Endothelial cell (in vitro differentiated cells): ENCODE measurements around the gene GARIN5A. TPM values are rescaled to one million over a fixed set of nuclear protein-coding genes. Genes with fewer than 3 reads are reported as not detected.
"Not testable (repeated sequence)": the region's sequence is repeated elsewhere in the genome, so short reads cannot be mapped to it uniquely, and the experiment has no call there.

ENCODE experiments used
- DNase-seq: peaks from one replicate; pipeline ENCODE4 v3.0.0; 2021; ENCODE audit warnings: low spot score
- H3K27ac Mint-ChIP-seq: one replicate; pipeline ENCODE4 v1.8.0; 2021; ENCODE audit warnings: mixed read lengths, inconsistent platforms; ENCODE audit not compliant: unreplicated experiment
- H3K27me3 Mint-ChIP-seq: one replicate; pipeline ENCODE4 v1.8.0; 2021; ENCODE audit warnings: mild to moderate bottlenecking, moderate library complexity, mixed read lengths, inconsistent platforms; ENCODE audit not compliant: unreplicated experiment
- H3K36me3 Mint-ChIP-seq: one replicate; pipeline ENCODE4 v1.8.0; 2021; ENCODE audit warnings: mild to moderate bottlenecking, low read depth, mixed read lengths, inconsistent platforms; ENCODE audit not compliant: unreplicated experiment
- H3K4me1 Mint-ChIP-seq: one replicate; pipeline ENCODE4 v1.8.0; 2021; ENCODE audit warnings: mild to moderate bottlenecking, mixed read lengths, inconsistent platforms; ENCODE audit not compliant: unreplicated experiment
- H3K4me3 Mint-ChIP-seq: one replicate; pipeline ENCODE4 v1.8.0; 2021; ENCODE audit warnings: mild to moderate bottlenecking, mixed read lengths, inconsistent platforms; ENCODE audit not compliant: unreplicated experiment
- H3K9me3 Mint-ChIP-seq: one replicate; pipeline ENCODE4 v1.8.0; 2021; ENCODE audit warnings: mixed read lengths, inconsistent platforms; ENCODE audit not compliant: unreplicated experiment
- CTCF ChIP-seq: fragments of 200-600 bp; sonication (generic); IDR thresholded peaks from one replicate; pipeline ENCODE4 v1.5.0; 2021; ENCODE audit warnings: antibody characterized with exemption; ENCODE audit not compliant: unreplicated experiment
- total RNA-seq: library from RNA; stranded (reverse); fragmentation: NEBNext Ultra II Directional; extraction: Animal tissue kit (Norgen Biotek cat#: 25700); gene quantifications from one replicate; pipeline ENCODE4 v1.2.1, GENCODE V29; 2021; ENCODE audit not compliant: unreplicated experiment

Gene GARIN5A
- total RNA-seq, 1 donor from 2014 or later, result not detected

- no peak for DNase-seq
- no peak for TF ChIP-seq CTCF
- no peaks in the 10 kb centered on the region for H3K4me1 Mint-ChIP-seq
- peak overlapping the region; percentile 3 for H3K4me3 Mint-ChIP-seq
- H3K27ac Mint-ChIP-seq, result no peak overlapping the region
- peaks cover 8% of the 10 kb centered on the region for H3K27me3 Mint-ChIP-seq
- peaks cover 21% of the 10 kb centered on the region for H3K9me3 Mint-ChIP-seq
- H3K36me3 Mint-ChIP-seq, result peaks cover 20% of the 10 kb centered on the region
Measured at GRCh38 chr19:50444059-50444458, 32.6 kb downstream of the GARIN5A start.

GRCh38 chr19:50439130-50439529, 37.5 kb downstream of the GARIN5A start:
- not testable (repeated sequence) for H3K27ac Mint-ChIP-seq, H3K4me3 Mint-ChIP-seq, H3K4me1 Mint-ChIP-seq, DNase-seq
- peaks cover 13% of the 10 kb centered on the region for H3K36me3 Mint-ChIP-seq
- H3K9me3 Mint-ChIP-seq, result peaks cover 17% of the 10 kb centered on the region
- H3K27me3 Mint-ChIP-seq, result peaks cover 12% of the 10 kb centered on the region

- Mint-ChIP-seq H3K27ac (no peak overlapping the region), H3K36me3 (peaks cover 4% of the 10 kb centered on the region), H3K4me3 (no peak overlapping the region), H3K27me3 (peaks cover 14% of the 10 kb centered on the region), H3K4me1 (no peaks in the 10 kb centered on the region), H3K9me3 (peaks cover 17% of the 10 kb centered on the region)
- TF ChIP-seq CTCF, result no peak
- no peak for DNase-seq
Measured at GRCh38 chr19:50437862-50438449, 38.7 kb downstream of the GARIN5A start.

DNA sequence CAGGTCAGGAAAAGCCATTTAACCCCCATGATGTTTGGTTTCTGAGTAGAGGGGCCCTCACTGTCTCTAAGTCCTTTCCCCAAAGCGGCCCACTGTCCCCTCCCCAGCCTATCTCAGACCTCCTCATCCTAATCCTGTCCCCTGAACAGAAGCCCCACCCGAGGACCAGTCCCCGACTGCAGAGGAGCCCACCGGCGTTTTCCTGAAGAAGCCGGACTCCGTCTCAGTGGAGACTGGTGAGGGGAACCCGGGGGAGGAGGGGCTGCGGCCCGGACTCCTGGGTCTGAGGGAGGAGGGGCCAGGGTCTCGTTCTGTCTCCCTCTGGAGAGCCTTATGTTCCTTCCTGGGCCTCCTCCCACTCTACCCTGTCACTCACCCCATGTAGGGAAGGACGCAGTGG, 41.0 kb downstream of the GARIN5A start:
- peaks cover 4% of the 10 kb centered on the region for H3K4me1 Mint-ChIP-seq
- peaks cover 4% of the 10 kb centered on the region for H3K36me3 Mint-ChIP-seq
- no peak overlapping the region for H3K27ac Mint-ChIP-seq
- no peak for DNase-seq
- peaks cover 18% of the 10 kb centered on the region for H3K9me3 Mint-ChIP-seq
- no peak overlapping the region for H3K4me3 Mint-ChIP-seq
- peaks cover 15% of the 10 kb centered on the region for H3K27me3 Mint-ChIP-seq
- TF ChIP-seq CTCF, result no peak

GRCh38 chr19:50435221-50435620, 41.4 kb downstream of the GARIN5A start:
- H3K27ac Mint-ChIP-seq, result no peak overlapping the region
- H3K36me3 Mint-ChIP-seq, result peaks cover 4% of the 10 kb centered on the region
- H3K4me3 Mint-ChIP-seq, result no peak overlapping the region
- DNase-seq, result no peak
- H3K4me1 Mint-ChIP-seq, result peaks cover 4% of the 10 kb centered on the region
- H3K9me3 Mint-ChIP-seq, result peaks cover 18% of the 10 kb centered on the region
- no peak for TF ChIP-seq CTCF
- H3K27me3 Mint-ChIP-seq, result peaks cover 15% of the 10 kb centered on the region
